IMR-90 (cell line): Measurements from ENCODE around the gene EPB41L3. TPM values are rescaled to one million over a fixed set of nuclear protein-coding genes. Genes with fewer than 3 reads are reported as not detected.

Experiments
- ATAC-seq: fragments of 200-7000 bp; cut with Tn5 transposase; 2 replicates; pipeline ENCODE4 v1.9.1; 2020; ENCODE audit warnings: low read depth, mild to moderate bottlenecking, moderate library complexity
- BruUV-seq: library from RNA; stranded (reverse); fragments of 400-500 nt; replicated peaks from 2 replicates; lab custom pipeline; 2021; lab: Mats Ljungman, UMichigan
- CTCF ChIA-PET: fragments of 300-600 bp; formaldehyde crosslinking; extraction: SDS; loops from one replicate; lab custom pipeline; 2021; ENCODE audit warnings: antibody characterized with exemption; lab: Yijun Ruan, JAX
- POLR2A ChIA-PET: fragments of 300-600 bp; sonication (Branson Sonifier 250); formaldehyde crosslinking; loops from one replicate; lab custom pipeline; 2022; ENCODE audit warnings: antibody characterized with exemption; ENCODE audit not compliant: unreplicated experiment; lab: Charles Lee
- DNase-seq: peaks from one replicate; pipeline ENCODE4 v3.0.0; 2013
- H2AFZ ChIP-seq: replicated peaks from 2 replicates; pipeline ENCODE3; 2013; ENCODE audit warnings: low read length, mild to moderate bottlenecking; ENCODE audit not compliant: poor library complexity
- H2AK5ac ChIP-seq: 2 replicates; pipeline ENCODE4 v1.6.1; 2013; ENCODE audit warnings: low read depth, low read length, inconsistent platforms
- H2AK9ac ChIP-seq: replicated peaks from 2 replicates; pipeline ENCODE3; 2013; ENCODE audit warnings: mild to moderate bottlenecking, low read depth, low read length, moderate library complexity; ENCODE audit not compliant: poor library complexity
- H2BK120ac ChIP-seq: 2 replicates; pipeline ENCODE4 v1.6.1; 2013; ENCODE audit warnings: low read depth, low read length, inconsistent platforms
- H2BK15ac ChIP-seq: 3 replicates; pipeline ENCODE4 v1.6.1; 2013; ENCODE audit warnings: low read depth, low read length, inconsistent platforms
- H2BK20ac ChIP-seq: 2 replicates; pipeline ENCODE4 v1.6.1; 2013; ENCODE audit warnings: low read depth, mild to moderate bottlenecking, inconsistent platforms, low read length, moderate library complexity
- H2BK5ac ChIP-seq: 2 replicates; pipeline ENCODE4 v1.6.1; 2013; ENCODE audit warnings: mild to moderate bottlenecking, low read depth, low read length, inconsistent platforms; ENCODE audit not compliant: poor library complexity, severe bottlenecking
- H3K14ac ChIP-seq: replicated peaks from 2 replicates; pipeline ENCODE4 v1.6.1; 2013; ENCODE audit warnings: low read depth, low read length, inconsistent platforms
- H3K18ac ChIP-seq: 2 replicates; pipeline ENCODE4 v1.6.1; 2013; ENCODE audit warnings: low read depth, low read length, control low read depth
- H3K23ac ChIP-seq: 2 replicates; pipeline ENCODE4 v1.6.1; 2013; ENCODE audit warnings: low read depth, low read length, inconsistent platforms
- H3K27ac ChIP-seq: 2 replicates; pipeline ENCODE4 v1.5.1; 2013; ENCODE audit warnings: mild to moderate bottlenecking, control low read depth, low read length; ENCODE audit not compliant: insufficient read depth
- H3K27me3 ChIP-seq: 2 replicates; pipeline ENCODE4 v1.6.1; 2013; ENCODE audit warnings: low read length; ENCODE audit not compliant: control insufficient read depth, insufficient read depth
- H3K36me3 ChIP-seq: 2 replicates; pipeline ENCODE4 v1.6.1; 2013; ENCODE audit warnings: low read length, mixed read lengths; ENCODE audit not compliant: control insufficient read depth, insufficient read depth
- H3K4ac ChIP-seq: 2 replicates; pipeline ENCODE4 v1.6.1; 2013; ENCODE audit warnings: low read depth, low read length, inconsistent platforms
- H3K4me1 ChIP-seq: 2 replicates; pipeline ENCODE4 v1.6.1; 2013; ENCODE audit warnings: low read length, mixed read lengths; ENCODE audit not compliant: control insufficient read depth, insufficient read depth
- H3K4me2 ChIP-seq: 2 replicates; pipeline ENCODE4 v1.6.1; 2013; ENCODE audit warnings: low read depth, mild to moderate bottlenecking, control low read depth, low read length, moderate library complexity
- H3K4me3 ChIP-seq: 2 replicates; pipeline ENCODE4 v1.5.1; 2013; ENCODE audit warnings: low read depth, mild to moderate bottlenecking, control low read depth, low read length, moderate library complexity; ENCODE audit not compliant: insufficient read depth
- H3K56ac ChIP-seq: 2 replicates; pipeline ENCODE4 v1.6.1; 2013; ENCODE audit warnings: low read length, inconsistent platforms; ENCODE audit not compliant: insufficient read depth; ENCODE audit errors: extremely low read depth
- H3K79me1 ChIP-seq, 2 experiments: 2 replicates each; pipeline ENCODE4 v1.6.1; 2013; ENCODE audit warnings: low read length in 2 of 2, inconsistent platforms in 1 of 2, low read depth in 1 of 2
- H3K9ac ChIP-seq: 2 replicates; pipeline ENCODE4 v1.6.1; 2013; ENCODE audit warnings: low read depth, low read length, control low read depth
- H3K9me1 ChIP-seq: 2 replicates; pipeline ENCODE4 v1.6.1; 2013; ENCODE audit warnings: low read length, inconsistent platforms; ENCODE audit not compliant: insufficient read depth
- H3K9me3 ChIP-seq: 2 replicates; pipeline ENCODE4 v1.6.1; 2013; ENCODE audit warnings: low read length; ENCODE audit not compliant: control insufficient read depth, insufficient read depth
- H4K20me1 ChIP-seq: 2 replicates; pipeline ENCODE4 v1.6.1; 2013; ENCODE audit warnings: low read length, inconsistent platforms; ENCODE audit not compliant: insufficient read depth
- H4K5ac ChIP-seq: 2 replicates; pipeline ENCODE4 v1.6.1; 2013; ENCODE audit warnings: mild to moderate bottlenecking, low read depth, low read length, control low read depth
- H4K8ac ChIP-seq, 2 experiments: 2 replicates each; pipeline ENCODE4 v1.6.1; 2013; ENCODE audit warnings: low read depth in 2 of 2, low read length in 2 of 2, control low read depth in 1 of 2, inconsistent platforms in 1 of 2
- H4K91ac ChIP-seq: 2 replicates; pipeline ENCODE4 v1.6.1; 2013; ENCODE audit warnings: low read depth, low read length, inconsistent platforms; ENCODE audit not compliant: insufficient read depth
- BHLHE40 ChIP-seq: fragments of 150-350 bp; IDR thresholded peaks from 2 replicates; pipeline ENCODE4 v1.6.1; 2016; ENCODE audit warnings: mild to moderate bottlenecking, low read depth, low read length
- CEBPB ChIP-seq: IDR thresholded peaks from 2 replicates; pipeline ENCODE4 v1.6.1; 2012; ENCODE audit warnings: low read depth, low read length, improper control_type of control experiment
- MAZ ChIP-seq: IDR thresholded peaks from 2 replicates; pipeline ENCODE4 v1.6.1; 2012; ENCODE audit warnings: low read depth, mild to moderate bottlenecking, low read length, improper control_type of control experiment, moderate library complexity, borderline replicate concordance
- MXI1 ChIP-seq: IDR thresholded peaks from 2 replicates; pipeline ENCODE4 v1.6.1; 2012; ENCODE audit warnings: low read depth, mild to moderate bottlenecking, low read length, moderate library complexity, borderline replicate concordance
- POLR2A ChIP-seq: IDR thresholded peaks from 2 replicates; pipeline ENCODE4 v1.6.1; 2012; ENCODE audit warnings: mild to moderate bottlenecking, low read depth, low read length
- RAD21 ChIP-seq: IDR thresholded peaks from 2 replicates; pipeline ENCODE4 v1.6.1; 2012; ENCODE audit warnings: low read length, improper control_type of control experiment
- SMC3 ChIP-seq: fragments of 150-350 bp; IDR thresholded peaks from 2 replicates; pipeline ENCODE4 v1.6.1; 2016; ENCODE audit warnings: low read depth, mild to moderate bottlenecking, antibody characterized with exemption, low read length, moderate library complexity
- WGBS, 2 experiments: methylation state at CpG; one replicate each; pipeline versions ENCODE4 v1.1.5 to v1.1.7; 2013; ENCODE audit warnings: missing lambda C conversion rate in 2 of 2; ENCODE audit not compliant: insufficient read length in 1 of 2; ENCODE audit errors: extremely low coverage in 2 of 2; 5-methylcytosine and 5-hydroxymethylcytosine counted together
- dilution Hi-C: fragments of 300-500 bp; cut with HindIII; formaldehyde crosslinking; loops from one replicate; pipeline ENCODE4 v1.14.3; 2018; ENCODE audit warnings: low sequenced_read_pairs; ENCODE audit not compliant: unreplicated experiment
- in situ Hi-C: fragments of 300-500 bp; cut with MboI; formaldehyde crosslinking; loops from 3 replicates; pipeline ENCODE4 v1.14.3; 2019; ENCODE audit warnings: low sequenced_read_pairs, inconsistent platforms, mixed read lengths
- intact Hi-C: fragments of 100-400 bp; cut with micrococcal nuclease; formaldehyde crosslinking; loops from 2 replicates; pipeline ENCODE4 v1.10.0; 2022
- polyA plus RNA-seq, 3 experiments: library from polyadenylated mRNA; depleted of rRNA; stranded (reverse); fragments of >200 nt; gene quantifications; 2 replicates each; pipeline ENCODE4 v1.2.3, GENCODE V29; 2012; ENCODE audit warnings: low replicate concordance in 1 of 3
- total RNA-seq: library from RNA; depleted of rRNA; stranded (reverse); fragments of >200 nt; gene quantifications from 2 replicates; pipeline ENCODE4 v1.2.3, GENCODE V29; 2012
- TF ChIP-seq, protein P1 (sequence below): fragments of 150-350 bp; IDR thresholded peaks from 2 replicates; pipeline ENCODE4 v1.6.1; 2016; ENCODE audit warnings: low read depth, mild to moderate bottlenecking, low read length, moderate library complexity, borderline replicate concordance

The EPB41L3 gene
- total and polyA plus RNA-seq, 2 of the 4 experiments (the other 2 are of a cell fraction), result 36.6 to 70.3 TPM

DNA sequence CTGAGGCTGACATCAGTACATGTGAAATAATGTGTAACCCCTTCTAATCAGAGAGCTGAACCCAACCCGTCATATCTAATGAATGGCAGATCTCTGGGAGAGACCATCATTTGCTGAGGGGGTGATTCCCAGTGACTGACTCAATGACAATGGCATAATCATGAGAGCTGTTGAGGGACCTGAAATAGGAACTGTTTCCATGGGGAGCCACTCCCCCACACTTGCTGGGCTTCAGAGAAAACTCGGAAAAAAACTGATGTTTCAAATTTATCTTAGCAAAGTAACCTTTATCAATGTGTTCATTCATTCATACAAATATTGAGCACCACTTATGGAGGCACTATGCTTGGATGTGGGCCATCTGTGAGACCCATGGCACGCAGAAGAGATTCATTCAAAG, 154.9 kb downstream of the EPB41L3 start:
- CTCF ChIA-PET, result no interaction called here
- dilution Hi-C loops, result no loop called here
- no peak overlapping the region for H3K18ac ChIP-seq

More for the DNA sequence above, 154.9 kb downstream of the EPB41L3 start:
- peaks cover 2% of the 10 kb centered on the region; the same call in 1 of the 2 replicates for H3K9me3 ChIP-seq
- H3K4me3 ChIP-seq, result no peak overlapping the region
- DNase-seq (no peak), ATAC-seq (no peak)
- no peak overlapping the region for H3K14ac ChIP-seq
- intact Hi-C loops, result no loop called here
- no peak overlapping the region for H3K56ac ChIP-seq
- no peak overlapping the region for H4K91ac ChIP-seq
- no peaks in the 10 kb centered on the region for H3K4me1 ChIP-seq
- POLR2A ChIA-PET, result no interaction called here
- H2AK9ac ChIP-seq, result no peak overlapping the region
- H3K23ac ChIP-seq, result no peak overlapping the region
- no peak overlapping the region for H2BK15ac ChIP-seq
- no peak overlapping the region for H3K27ac ChIP-seq
- no TSS peak for BruUV-seq
- no peak overlapping the region for H2AK5ac ChIP-seq
- in situ Hi-C loops, result no loop called here
- H3K79me1 ChIP-seq, result no peaks in the 10 kb centered on the region
- H3K4me2 ChIP-seq, result no peak overlapping the region
- no CpG with 5 or more reads among the region's 3 CpGs for WGBS, 2 experiments
- no peaks in the 10 kb centered on the region for H3K9me1 ChIP-seq
- H2BK20ac ChIP-seq, result no peak overlapping the region
- no peak overlapping the region for H2BK120ac ChIP-seq
- TF ChIP-seq SMC3 (no peak), MAZ (no peak), CEBPB (no peak), BHLHE40 (no peak), POLR2A (no peak), RAD21 (no peak), MXI1 (no peak)
- TF ChIP-seq, protein P1, sequence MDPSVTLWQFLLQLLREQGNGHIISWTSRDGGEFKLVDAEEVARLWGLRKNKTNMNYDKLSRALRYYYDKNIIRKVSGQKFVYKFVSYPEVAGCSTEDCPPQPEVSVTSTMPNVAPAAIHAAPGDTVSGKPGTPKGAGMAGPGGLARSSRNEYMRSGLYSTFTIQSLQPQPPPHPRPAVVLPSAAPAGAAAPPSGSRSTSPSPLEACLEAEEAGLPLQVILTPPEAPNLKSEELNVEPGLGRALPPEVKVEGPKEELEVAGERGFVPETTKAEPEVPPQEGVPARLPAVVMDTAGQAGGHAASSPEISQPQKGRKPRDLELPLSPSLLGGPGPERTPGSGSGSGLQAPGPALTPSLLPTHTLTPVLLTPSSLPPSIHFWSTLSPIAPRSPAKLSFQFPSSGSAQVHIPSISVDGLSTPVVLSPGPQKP, result no peak
- H2AFZ ChIP-seq, result no peak overlapping the region
- no peaks in the 10 kb centered on the region for H4K20me1 ChIP-seq
- H4K5ac ChIP-seq, result no peak overlapping the region
- no peak overlapping the region for H3K4ac ChIP-seq
- no peaks in the 10 kb centered on the region for H3K36me3 ChIP-seq
- H3K27me3 ChIP-seq, result no peaks in the 10 kb centered on the region
- no peak overlapping the region for H2BK5ac ChIP-seq
- H3K9ac ChIP-seq, result no peak overlapping the region
- no peak overlapping the region for H4K8ac ChIP-seq
